Calu3 (cell line): Measurements from ENCODE around the gene CST9. TPM values are rescaled to one million over a fixed set of nuclear protein-coding genes. Genes with fewer than 3 reads are reported as not detected.

Experiments
- BruUV-seq: library from RNA; stranded (reverse); fragments of 400-500 nt; replicated peaks from 2 replicates; lab custom pipeline; 2021; lab: Mats Ljungman, UMichigan
- CTCF ChIA-PET: fragments of 300-600 bp; sonication (Branson Sonifier 250); formaldehyde crosslinking; loops from one replicate; lab custom pipeline; 2022; ENCODE audit warnings: antibody characterized with exemption; lab: Charles Lee
- DNase-seq: peaks from one replicate; pipeline ENCODE4 v3.0.0; 2022
- H3K27ac Mint-ChIP-seq: one replicate; pipeline ENCODE4 v1.8.0; 2022; ENCODE audit warnings: mixed read lengths; ENCODE audit not compliant: unreplicated experiment
- H3K27me3 Mint-ChIP-seq: one replicate; pipeline ENCODE4 v1.8.0; 2022; ENCODE audit warnings: mixed read lengths; ENCODE audit not compliant: unreplicated experiment
- H3K36me3 Mint-ChIP-seq: one replicate; pipeline ENCODE4 v1.8.0; 2022; ENCODE audit warnings: mild to moderate bottlenecking, moderate library complexity, mixed read lengths; ENCODE audit not compliant: insufficient read depth, unreplicated experiment
- H3K4me1 Mint-ChIP-seq: one replicate; pipeline ENCODE4 v1.8.0; 2022; ENCODE audit warnings: mild to moderate bottlenecking, low read depth, mixed read lengths; ENCODE audit not compliant: unreplicated experiment
- H3K4me3 Mint-ChIP-seq: one replicate; pipeline ENCODE4 v1.8.0; 2022; ENCODE audit warnings: mild to moderate bottlenecking, low read depth, moderate library complexity, mixed read lengths; ENCODE audit not compliant: unreplicated experiment
- H3K9me3 Mint-ChIP-seq: one replicate; pipeline ENCODE4 v1.8.0; 2022; ENCODE audit warnings: low read depth, mixed read lengths; ENCODE audit not compliant: unreplicated experiment
- intact Hi-C: fragments of 100-400 bp; cut with micrococcal nuclease; formaldehyde crosslinking; loops from one replicate; pipeline ENCODE4 v1.10.0; 2022; ENCODE audit not compliant: unreplicated experiment
- total RNA-seq: library from RNA; stranded (reverse); gene quantifications from 2 replicates; pipeline ENCODE4 v1.2.3, GENCODE V29; 2022
- TF ChIP-seq, protein P1 (sequence below): fragments of 200-600 bp; IDR thresholded peaks from one replicate; pipeline ENCODE4 v1.8.0; 2022; ENCODE audit warnings: antibody characterized with exemption; ENCODE audit not compliant: unreplicated experiment

CST9 gene
- total RNA-seq, 1 experiment from 2014 or later: not detected

- CTCF ChIA-PET: no interaction called here
- H3K36me3 Mint-ChIP-seq: no peaks in the 10 kb centered on the region
- no peak overlapping the region for H3K27ac Mint-ChIP-seq
- intact Hi-C loops: no loop called here
- no peaks in the 10 kb centered on the region for H3K4me1 Mint-ChIP-seq
- TF ChIP-seq, protein P1, sequence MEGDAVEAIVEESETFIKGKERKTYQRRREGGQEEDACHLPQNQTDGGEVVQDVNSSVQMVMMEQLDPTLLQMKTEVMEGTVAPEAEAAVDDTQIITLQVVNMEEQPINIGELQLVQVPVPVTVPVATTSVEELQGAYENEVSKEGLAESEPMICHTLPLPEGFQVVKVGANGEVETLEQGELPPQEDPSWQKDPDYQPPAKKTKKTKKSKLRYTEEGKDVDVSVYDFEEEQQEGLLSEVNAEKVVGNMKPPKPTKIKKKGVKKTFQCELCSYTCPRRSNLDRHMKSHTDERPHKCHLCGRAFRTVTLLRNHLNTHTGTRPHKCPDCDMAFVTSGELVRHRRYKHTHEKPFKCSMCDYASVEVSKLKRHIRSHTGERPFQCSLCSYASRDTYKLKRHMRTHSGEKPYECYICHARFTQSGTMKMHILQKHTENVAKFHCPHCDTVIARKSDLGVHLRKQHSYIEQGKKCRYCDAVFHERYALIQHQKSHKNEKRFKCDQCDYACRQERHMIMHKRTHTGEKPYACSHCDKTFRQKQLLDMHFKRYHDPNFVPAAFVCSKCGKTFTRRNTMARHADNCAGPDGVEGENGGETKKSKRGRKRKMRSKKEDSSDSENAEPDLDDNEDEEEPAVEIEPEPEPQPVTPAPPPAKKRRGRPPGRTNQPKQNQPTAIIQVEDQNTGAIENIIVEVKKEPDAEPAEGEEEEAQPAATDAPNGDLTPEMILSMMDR: no peak
- H3K4me3 Mint-ChIP-seq: no peak overlapping the region
- no TSS peak for BruUV-seq
- H3K27me3 Mint-ChIP-seq: no peaks in the 10 kb centered on the region
- DNase-seq: no peak
- no peaks in the 10 kb centered on the region for H3K9me3 Mint-ChIP-seq
Observed at GRCh38 chr20:23607497-23608245, 2.0 kb upstream of the CST9 start.

DNA sequence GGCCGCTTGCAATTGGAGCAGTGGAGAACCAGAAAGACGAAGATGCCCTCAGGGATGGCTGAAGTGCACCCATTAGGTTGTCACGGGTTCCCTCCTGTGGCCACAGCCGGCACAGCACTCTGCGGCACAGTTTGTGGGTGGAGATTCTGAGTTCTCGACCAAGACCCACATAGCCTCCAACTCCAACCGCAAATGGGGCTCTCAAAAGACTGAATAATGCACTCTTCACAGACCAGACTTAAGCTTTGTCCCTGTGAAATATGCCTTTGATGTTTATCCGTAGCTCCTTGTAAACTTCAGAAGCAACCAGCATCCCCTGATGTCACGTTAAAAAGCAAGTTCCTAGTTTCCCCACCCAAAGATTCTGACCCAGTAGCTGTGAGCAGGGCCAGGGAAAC is 934 bp upstream of the CST9 start:
- Mint-ChIP-seq H3K9me3 (no peaks in the 10 kb centered on the region), H3K4me3 (no peak overlapping the region), H3K27me3 (no peaks in the 10 kb centered on the region), H3K36me3 (no peaks in the 10 kb centered on the region), H3K27ac (no peak overlapping the region), H3K4me1 (no peaks in the 10 kb centered on the region)
- DNase-seq: peak; percentile 56
- TF ChIP-seq, protein P1: no peak
- no TSS peak for BruUV-seq
- CTCF ChIA-PET: no interaction called here
- intact Hi-C loops: loop anchor here (1.0 kb wide), 1 partner anchor 164 kb away; no protein-coding TSS in a partner anchor

DNA sequence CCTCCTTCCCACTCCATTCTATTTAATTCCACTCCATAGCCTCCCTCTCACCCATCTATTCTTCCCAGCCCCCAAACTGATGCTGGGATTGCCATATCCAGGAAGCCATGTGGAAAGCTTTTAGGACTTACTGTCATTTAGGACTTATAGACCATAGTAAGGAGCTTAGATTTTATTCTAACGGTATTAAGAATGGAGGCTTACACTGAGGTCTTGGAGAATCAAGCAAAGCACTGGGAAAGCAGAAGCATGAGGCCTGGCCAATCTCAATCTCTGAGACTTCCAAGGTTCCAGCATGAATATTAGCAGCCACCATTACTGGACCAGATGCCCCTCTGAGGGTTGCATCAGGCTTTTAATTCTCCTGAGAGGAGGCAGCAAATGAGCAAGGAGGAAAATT is 1.4 kb downstream of the CST9 start:
- H3K4me1 Mint-ChIP-seq: no peaks in the 10 kb centered on the region
- DNase-seq: no peak
- H3K9me3 Mint-ChIP-seq: no peaks in the 10 kb centered on the region
- H3K27me3 Mint-ChIP-seq: no peaks in the 10 kb centered on the region
- no TSS peak for BruUV-seq
- TF ChIP-seq, protein P1: no peak
- CTCF ChIA-PET: no interaction called here
- no peak overlapping the region for H3K4me3 Mint-ChIP-seq
- H3K36me3 Mint-ChIP-seq: no peaks in the 10 kb centered on the region
- no peak overlapping the region for H3K27ac Mint-ChIP-seq
- intact Hi-C loops: no loop called here

GRCh38 chr20:23603321-23603720 is 2.4 kb downstream of the CST9 start:
- CTCF ChIA-PET: no interaction called here
- Mint-ChIP-seq H3K4me1 (no peaks in the 10 kb centered on the region), H3K27me3 (no peaks in the 10 kb centered on the region), H3K9me3 (no peaks in the 10 kb centered on the region), H3K4me3 (no peak overlapping the region), H3K36me3 (no peaks in the 10 kb centered on the region), H3K27ac (no peak overlapping the region)
- TF ChIP-seq, protein P1: no peak
- intact Hi-C loops: no loop called here
- no TSS peak for BruUV-seq
- no peak for DNase-seq
